NB4 (cell line): Measurements from ENCODE around the gene MAGI2.

ENCODE experiments used
- MYC ChIP-seq: IDR thresholded peaks from 2 replicates; pipeline ENCODE4 v1.6.1; 2011; ENCODE audit warnings: low read depth, low read length
- POLR2A ChIP-seq: IDR thresholded peaks from 2 replicates; pipeline ENCODE4 v1.6.1; 2011; ENCODE audit warnings: mild to moderate bottlenecking; ENCODE audit not compliant: insufficient read length; ENCODE audit errors: extremely low read depth
- TF ChIP-seq, protein P1 (sequence below): IDR thresholded peaks from one replicate; pipeline ENCODE4 v1.5.1; 2012; ENCODE audit warnings: low read depth, low read length
- TF ChIP-seq, protein P2 (sequence below): IDR thresholded peaks from 2 replicates; pipeline ENCODE4 v1.6.1; 2011; ENCODE audit warnings: low read depth, low read length

DNA sequence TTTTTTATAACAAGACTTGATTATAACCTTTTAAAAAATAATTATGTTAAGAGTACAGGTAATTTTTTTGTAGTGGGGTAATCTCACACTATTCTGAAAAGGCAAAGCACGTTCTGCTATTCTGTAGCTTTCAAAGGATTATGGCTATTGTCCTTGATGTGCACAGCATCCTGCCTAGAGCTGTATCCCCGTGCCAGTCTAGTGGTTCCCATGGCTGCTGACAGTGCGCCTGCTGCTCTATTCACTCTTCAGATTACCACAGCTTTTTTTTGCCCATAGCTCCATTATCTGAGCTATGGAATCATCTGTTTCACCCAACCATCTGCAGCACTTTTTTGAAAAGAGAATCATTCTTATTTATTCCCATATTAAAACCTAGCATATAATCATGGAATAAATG is 931.5 kb downstream of the MAGI2 start:
- TF ChIP-seq, protein P1, sequence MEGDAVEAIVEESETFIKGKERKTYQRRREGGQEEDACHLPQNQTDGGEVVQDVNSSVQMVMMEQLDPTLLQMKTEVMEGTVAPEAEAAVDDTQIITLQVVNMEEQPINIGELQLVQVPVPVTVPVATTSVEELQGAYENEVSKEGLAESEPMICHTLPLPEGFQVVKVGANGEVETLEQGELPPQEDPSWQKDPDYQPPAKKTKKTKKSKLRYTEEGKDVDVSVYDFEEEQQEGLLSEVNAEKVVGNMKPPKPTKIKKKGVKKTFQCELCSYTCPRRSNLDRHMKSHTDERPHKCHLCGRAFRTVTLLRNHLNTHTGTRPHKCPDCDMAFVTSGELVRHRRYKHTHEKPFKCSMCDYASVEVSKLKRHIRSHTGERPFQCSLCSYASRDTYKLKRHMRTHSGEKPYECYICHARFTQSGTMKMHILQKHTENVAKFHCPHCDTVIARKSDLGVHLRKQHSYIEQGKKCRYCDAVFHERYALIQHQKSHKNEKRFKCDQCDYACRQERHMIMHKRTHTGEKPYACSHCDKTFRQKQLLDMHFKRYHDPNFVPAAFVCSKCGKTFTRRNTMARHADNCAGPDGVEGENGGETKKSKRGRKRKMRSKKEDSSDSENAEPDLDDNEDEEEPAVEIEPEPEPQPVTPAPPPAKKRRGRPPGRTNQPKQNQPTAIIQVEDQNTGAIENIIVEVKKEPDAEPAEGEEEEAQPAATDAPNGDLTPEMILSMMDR, result no peak
- TF ChIP-seq POLR2A (no peak), MYC (no peak)
- TF ChIP-seq, protein P2, sequence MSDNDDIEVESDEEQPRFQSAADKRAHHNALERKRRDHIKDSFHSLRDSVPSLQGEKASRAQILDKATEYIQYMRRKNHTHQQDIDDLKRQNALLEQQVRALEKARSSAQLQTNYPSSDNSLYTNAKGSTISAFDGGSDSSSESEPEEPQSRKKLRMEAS, result no peak
